Suprapubic skin (tissue), 4 donors: ENCODE measurements around the gene RFX6. TPM values are rescaled to one million over a fixed set of nuclear protein-coding genes. Genes with fewer than 3 reads are reported as not detected.

Source experiments
- DNase-seq, 2 donors: peaks; one replicate each; pipeline ENCODE4 v3.0.0-alpha.2; 2019; ENCODE audit warnings: low spot score in 2 of 2
- H3K27ac ChIP-seq: fragments of 200-600 bp; sonication (generic); one replicate; pipeline ENCODE4 v1.5.1; 2019
- H3K27me3 ChIP-seq: fragments of 200-600 bp; sonication (generic); one replicate; pipeline ENCODE4 v1.5.1; 2019
- H3K36me3 ChIP-seq: fragments of 200-600 bp; sonication (generic); one replicate; pipeline ENCODE4 v1.5.1; 2019
- H3K4me1 ChIP-seq: fragments of 200-600 bp; sonication (generic); one replicate; pipeline ENCODE4 v1.5.1; 2019
- H3K4me3 ChIP-seq: fragments of 200-600 bp; sonication (generic); one replicate; pipeline ENCODE4 v1.5.1; 2019; ENCODE audit warnings: mild to moderate bottlenecking
- H3K9me3 ChIP-seq: fragments of 200-600 bp; sonication (generic); one replicate; pipeline ENCODE4 v1.5.1; 2019
- CTCF ChIP-seq, 2 donors: fragments of 200-600 bp in 1 of 2; fragments of 450-650 bp in 1 of 2; sonication (generic) in 1 of 2; IDR thresholded peaks; one replicate each; pipeline ENCODE4 v1.5.1; 2016 to 2019; ENCODE audit warnings: antibody characterized with exemption in 2 of 2, mild to moderate bottlenecking in 1 of 2, moderate library complexity in 1 of 2
- EP300 ChIP-seq: sonication (generic); formaldehyde crosslinking; IDR thresholded peaks from one replicate; pipeline ENCODE4 v1.6.1; 2017; ENCODE audit warnings: antibody characterized with exemption
- POLR2A ChIP-seq, 2 donors: fragments of 450-650 bp; IDR thresholded peaks; one replicate each; pipeline ENCODE4 v1.6.1; 2017; ENCODE audit warnings: antibody characterized with exemption in 2 of 2, mild to moderate bottlenecking in 2 of 2, moderate library complexity in 2 of 2
- POLR2AphosphoS5 ChIP-seq, 3 donors: sonication (generic); formaldehyde crosslinking; IDR thresholded peaks; one replicate each; pipeline ENCODE4 v1.6.1; 2017; ENCODE audit warnings: antibody characterized with exemption in 3 of 3
- WGBS: methylation state at CpG from one replicate; pipeline ENCODE4 v1.1.5; 2018; 5-methylcytosine and 5-hydroxymethylcytosine counted together
- total RNA-seq, 4 donors: library from RNA; depleted of rRNA; stranded (reverse); fragments of >200 nt; gene quantifications; one replicate each; pipeline ENCODE4 v1.1.0, GENCODE V29; 2016

RFX6 gene
- total RNA-seq, 4 donors from 2014 or later, result not detected

GRCh38 chr6:116859264-116859663 is 17.8 kb upstream of the RFX6 start:
- Histone ChIP-seq H3K9me3 (peaks cover 8% of the 10 kb centered on the region), H3K27me3 (no peaks in the 10 kb centered on the region), H3K4me1 (no peaks in the 10 kb centered on the region), H3K36me3 (no peaks in the 10 kb centered on the region), H3K27ac (no peak overlapping the region), H3K4me3 (no peak overlapping the region)
- DNase-seq, result no peak
- TF ChIP-seq POLR2AphosphoS5 (IDR thresholded peaks at IDR 0.05), result no peak

GRCh38 chr6:116866281-116866871 is 10.7 kb upstream of the RFX6 start:
- H3K27ac ChIP-seq, result no peak overlapping the region
- no peaks in the 10 kb centered on the region for H3K9me3 ChIP-seq
- no peaks in the 10 kb centered on the region for H3K36me3 ChIP-seq
- no peak overlapping the region for H3K4me3 ChIP-seq
- 91% methylated on average over 3 of the region's 3 CpGs for WGBS
- no peaks in the 10 kb centered on the region for H3K27me3 ChIP-seq
- DNase-seq, result no peak
- TF ChIP-seq CTCF (IDR thresholded peaks at IDR 0.05), result no peak
- H3K4me1 ChIP-seq, result no peaks in the 10 kb centered on the region

- H3K4me1 ChIP-seq, result peaks cover 14% of the 10 kb centered on the region
- no peak for DNase-seq
- H3K9me3 ChIP-seq, result peaks cover 5% of the 10 kb centered on the region
- H3K27me3 ChIP-seq, result peaks cover 34% of the 10 kb centered on the region
- TF ChIP-seq EP300 (no peak), POLR2AphosphoS5 (IDR thresholded peaks at IDR 0.05) (no peak), POLR2A (IDR thresholded peaks at IDR 0.05) (no peak), CTCF (IDR thresholded peaks at IDR 0.05) (no peak)
- no peak overlapping the region for H3K27ac ChIP-seq
- H3K36me3 ChIP-seq, result no peaks in the 10 kb centered on the region
- WGBS, result 86% methylated on average over 4 of the region's 4 CpGs
- no peak overlapping the region for H3K4me3 ChIP-seq
Observed at GRCh38 chr6:116872771-116873170, 4.3 kb upstream of the RFX6 start.

GRCh38 chr6:116876107-116876506 is 935 bp upstream of the RFX6 start:
- peaks cover 14% of the 10 kb centered on the region for H3K4me1 ChIP-seq
- 28% methylated on average over 8 of the region's 8 CpGs for WGBS
- no peak for DNase-seq
- H3K27ac ChIP-seq, result no peak overlapping the region
- H3K4me3 ChIP-seq, result peak overlapping the region; percentile 43
- peaks cover 5% of the 10 kb centered on the region for H3K9me3 ChIP-seq
- no peaks in the 10 kb centered on the region for H3K36me3 ChIP-seq
- H3K27me3 ChIP-seq, result peaks cover 38% of the 10 kb centered on the region
- TF ChIP-seq POLR2A (IDR thresholded peaks at IDR 0.05), result no peak
- TF ChIP-seq POLR2AphosphoS5 (IDR thresholded peaks at IDR 0.05), result no peak
- TF ChIP-seq CTCF (IDR thresholded peaks at IDR 0.05), result no peak
- TF ChIP-seq EP300, result no peak

- peaks cover 38% of the 10 kb centered on the region for H3K27me3 ChIP-seq
- no peak for TF ChIP-seq POLR2A (IDR thresholded peaks at IDR 0.05)
- TF ChIP-seq EP300, result no peak
- no peak for TF ChIP-seq POLR2AphosphoS5 (IDR thresholded peaks at IDR 0.05)
- TF ChIP-seq CTCF (IDR thresholded peaks at IDR 0.05), result no peak
- no peak overlapping the region for H3K4me3 ChIP-seq
- no peaks in the 10 kb centered on the region for H3K36me3 ChIP-seq
- no peak for DNase-seq
- whole genome bisulfite sequencing, result 5% methylated on average over 10 of the region's 10 CpGs
- H3K4me1 ChIP-seq, result peaks cover 14% of the 10 kb centered on the region
- no peak overlapping the region for H3K27ac ChIP-seq
- peaks cover 2% of the 10 kb centered on the region for H3K9me3 ChIP-seq
Observed at GRCh38 chr6:116877743-116878142, 701 bp downstream of the RFX6 start.

- Histone ChIP-seq H3K9me3 (no peaks in the 10 kb centered on the region), H3K36me3 (no peaks in the 10 kb centered on the region), H3K27me3 (peaks cover 19% of the 10 kb centered on the region), H3K4me1 (peaks cover 13% of the 10 kb centered on the region), H3K4me3 (no peak overlapping the region), H3K27ac (no peak overlapping the region)
- TF ChIP-seq CTCF (IDR thresholded peaks at IDR 0.05) (no peak), POLR2AphosphoS5 (IDR thresholded peaks at IDR 0.05) (no peak), POLR2A (IDR thresholded peaks at IDR 0.05) (no peak), EP300 (no peak)
- DNase-seq, result no peak
Observed at GRCh38 chr6:116881236-116881635, 4.2 kb downstream of the RFX6 start.
